HCT116 (cell line): Measurements from ENCODE around the gene FANCG. TPM values are rescaled to one million over a fixed set of nuclear protein-coding genes. Genes with fewer than 3 reads are reported as not detected.

Experiments used
- ATAC-seq: fragments of 200-7000 bp; cut with Tn5 transposase; 2 replicates; pipeline ENCODE4 v1.9.1; 2020; ENCODE audit warnings: mild to moderate bottlenecking, moderate library complexity
- BruUV-seq: library from RNA; stranded (reverse); fragments of 400-500 nt; replicated peaks from 2 replicates; lab custom pipeline; 2021; lab: Mats Ljungman, UMichigan
- CTCF ChIA-PET: fragments of 300-600 bp; sonication (Branson Sonifier 250); formaldehyde crosslinking; loops from one replicate; lab custom pipeline; 2021; ENCODE audit warnings: antibody characterized with exemption; lab: Charles Lee
- POLR2A ChIA-PET: fragments of 300-600, 350-600 bp; sonication (Branson Sonifier 250); formaldehyde crosslinking; loops from one replicate; lab custom pipeline; 2021; ENCODE audit warnings: antibody characterized with exemption; lab: Charles Lee
- RAD21 ChIA-PET, 2 experiments: fragments of 300-600 bp; sonication (Branson Sonifier 250); formaldehyde crosslinking; loops; one replicate each; lab custom pipeline; 2023; ENCODE audit warnings: low total read pairs in 2 of 2; ENCODE audit not compliant: uncharacterized antibody in 2 of 2, unreplicated experiment in 2 of 2, low non-redundant PET in 1 of 2; lab: Charles Lee
- DNase-seq: peaks from one replicate; pipeline ENCODE4 v3.0.0-alpha.2; 2010; ENCODE audit warnings: low read depth, low spot score
- H2AFZ ChIP-seq: fragments of 200-600 bp; shearing (Covaris generic), sonication (generic); 2 replicates; pipeline ENCODE4 v1.6.1; 2017; ENCODE audit warnings: low read depth, mixed run types, mixed read lengths, antibody characterized with exemption, low read length; ENCODE audit not compliant: poor library complexity, severe bottlenecking
- H3K27ac ChIP-seq: 2 replicates; pipeline ENCODE4 v1.5.1; 2012; ENCODE audit warnings: low read depth, low read length
- H3K27me3 ChIP-seq: fragments of 200-600 bp; sonication (generic); 2 replicates; pipeline ENCODE4 v1.6.1; 2016; ENCODE audit warnings: mixed run types, low read length, mixed read lengths; ENCODE audit not compliant: insufficient read depth
- H3K36me3 ChIP-seq, 2 experiments: fragments of 200-500 bp in 1 of 2; fragments of 200-600 bp in 1 of 2; sonication (Bioruptor generic) in 1 of 2; sonication (generic) in 1 of 2; 2 replicates each; pipeline versions ENCODE4 v1.5.1 to v1.6.1; 2014 to 2016; ENCODE audit warnings: low read length in 2 of 2, inconsistent platforms in 1 of 2, mixed read lengths in 1 of 2, mixed run types in 1 of 2; ENCODE audit not compliant: insufficient read depth in 2 of 2, control insufficient read depth in 1 of 2
- H3K4me1 ChIP-seq, 2 experiments: fragments of 200-600 bp in 1 of 2; sonication (generic) in 1 of 2; 2 replicates each; pipeline versions ENCODE4 v1.5.1 to v1.6.1; 2012 to 2017; ENCODE audit warnings: low read length in 2 of 2, inconsistent platforms in 1 of 2, mild to moderate bottlenecking in 1 of 2, mixed read lengths in 1 of 2, mixed run types in 1 of 2, moderate library complexity in 1 of 2; ENCODE audit not compliant: insufficient read depth in 2 of 2, control insufficient read depth in 1 of 2
- H3K4me2 ChIP-seq: fragments of 200-600 bp; sonication (generic); 2 replicates; pipeline ENCODE4 v1.6.1; 2017; ENCODE audit warnings: mixed run types, low read length, mixed read lengths
- H3K4me3 ChIP-seq, 2 experiments: fragments of 200-600 bp in 1 of 2; sonication (generic) in 1 of 2; replicated peaks in 1 of 2; 2 replicates each; pipeline ENCODE4 v1.5.1; 2011 to 2016; ENCODE audit warnings: low read length in 2 of 2, control low read depth in 1 of 2, low read depth in 1 of 2, mild to moderate bottlenecking in 1 of 2, mixed read lengths in 1 of 2, mixed run types in 1 of 2
- H3K79me2 ChIP-seq: fragments of 200-600 bp; sonication (generic); 2 replicates; pipeline ENCODE4 v1.6.1; 2017; ENCODE audit warnings: mild to moderate bottlenecking, mixed run types, low read length, moderate library complexity, mixed read lengths; ENCODE audit not compliant: insufficient read depth
- H3K9ac ChIP-seq: fragments of 200-600 bp; sonication (generic); 2 replicates; pipeline ENCODE4 v1.6.1; 2016; ENCODE audit warnings: low read length, mixed read lengths
- H3K9me2 ChIP-seq: fragments of 200-600 bp; sonication (generic), shearing (Covaris generic); 2 replicates; pipeline ENCODE4 v1.6.1; 2017; ENCODE audit warnings: mixed run types, mild to moderate bottlenecking, moderate library complexity; ENCODE audit not compliant: insufficient read depth
- H3K9me3 ChIP-seq, 2 experiments: fragments of 200-500 bp in 1 of 2; fragments of 200-600 bp in 1 of 2; sonication (Bioruptor generic) in 1 of 2; sonication (generic) in 1 of 2; 2 replicates each; pipeline ENCODE4 v1.6.1; 2014 to 2017; ENCODE audit warnings: low read length in 2 of 2, mixed read lengths in 2 of 2, inconsistent platforms in 1 of 2, low read depth in 1 of 2, mild to moderate bottlenecking in 1 of 2, mixed run types in 1 of 2, moderate library complexity in 1 of 2; ENCODE audit not compliant: control insufficient read depth in 1 of 2, insufficient read depth in 1 of 2
- H4K20me1 ChIP-seq: fragments of 200-600 bp; sonication (generic), shearing (Covaris generic); 2 replicates; pipeline ENCODE4 v1.6.1; 2017; ENCODE audit warnings: mixed run types, mild to moderate bottlenecking, moderate library complexity; ENCODE audit not compliant: insufficient read depth
- ATF3 ChIP-seq: IDR thresholded peaks from 2 replicates; pipeline ENCODE4 v1.6.1; 2012
- CBX3 ChIP-seq: IDR thresholded peaks from 2 replicates; pipeline ENCODE4 v1.6.1; 2012; ENCODE audit warnings: low read depth
- CTCF ChIP-seq, 3 experiments: fragments of 200-600 bp in 1 of 3; sonication (generic) in 1 of 3; IDR thresholded peaks in 2 of 3; conservative IDR thresholded peaks in 1 of 3; 2 replicates each; pipeline ENCODE4 v1.5.1; 2012 to 2017; ENCODE audit warnings: low read depth in 2 of 3, low read length in 2 of 3, antibody characterized with exemption in 1 of 3, borderline replicate concordance in 1 of 3, control low read depth in 1 of 3, mild to moderate bottlenecking in 1 of 3, mixed read lengths in 1 of 3, mixed run types in 1 of 3, moderate library complexity in 1 of 3; ENCODE audit not compliant: insufficient read depth in 1 of 3
- EZH2 ChIP-seq: fragments of 200-600 bp; sonication (generic); IDR thresholded peaks from 2 replicates; pipeline ENCODE4 v1.6.1; 2017; ENCODE audit warnings: antibody characterized with exemption, mixed run types
- EZH2phosphoT487 ChIP-seq: fragments of 200-600 bp; IDR thresholded peaks from 2 replicates; pipeline ENCODE4 v1.6.1; 2018; ENCODE audit warnings: antibody characterized with exemption, borderline replicate concordance
- FOSL1 ChIP-seq: IDR thresholded peaks from 2 replicates; pipeline ENCODE4 v1.6.1; 2012; ENCODE audit warnings: low read depth
- JUND ChIP-seq: IDR thresholded peaks from 2 replicates; pipeline ENCODE4 v1.6.1; 2012
- MAX ChIP-seq: IDR thresholded peaks from 2 replicates; pipeline ENCODE4 v1.6.1; 2012
- RAD21 ChIP-seq: IDR thresholded peaks from 2 replicates; pipeline ENCODE4 v1.6.1; 2012; ENCODE audit warnings: low read depth, mild to moderate bottlenecking
- TCF7L2 ChIP-seq: IDR thresholded peaks from 2 replicates; pipeline ENCODE4 v1.7.0; 2011; ENCODE audit warnings: borderline replicate concordance, inconsistent platforms; ENCODE audit not compliant: insufficient read depth, insufficient read length; ENCODE audit errors: extremely low read depth
- YY1 ChIP-seq: IDR thresholded peaks from 2 replicates; pipeline ENCODE4 v1.6.1; 2011; ENCODE audit warnings: low read length, low read depth, moderate library complexity, mild to moderate bottlenecking; ENCODE audit not compliant: insufficient replicate concordance; ENCODE audit errors: extremely low read depth
- ZBTB33 ChIP-seq: IDR thresholded peaks from 2 replicates; pipeline ENCODE4 v1.6.1; 2011; ENCODE audit warnings: mild to moderate bottlenecking, low read length, moderate library complexity; ENCODE audit not compliant: insufficient replicate concordance; ENCODE audit errors: extremely low read depth
- ZFX ChIP-seq: fragments of 450-650 bp; IDR thresholded peaks from 2 replicates; pipeline ENCODE4 v1.6.1; 2017
- intact Hi-C: fragments of 100-400 bp; cut with micrococcal nuclease; formaldehyde crosslinking; loops from 2 replicates; pipeline ENCODE4 v1.10.0; 2022
- total RNA-seq: library from RNA; stranded (reverse); gene quantifications from one replicate; pipeline ENCODE4 v1.2.1, GENCODE V29; 2021; ENCODE audit not compliant: unreplicated experiment

FANCG gene
- total RNA-seq, 1 experiment from 2014 or later = 82.3 TPM

GRCh38 chr9:35079041-35079425, 709 bp downstream of the FANCG start (continued):
- TF ChIP-seq ZBTB33 = no peak

GRCh38 chr9:35078066-35078465, 1.7 kb downstream of the FANCG start:
- DNase-seq (no peak), ATAC-seq (no peak)
- ChIA-PET CTCF (no interaction called here), RAD21 (interaction anchor here in 1 of 2 experiments (0.7 kb wide), 1 partner anchor 24 kb away, joined by 3 read pairs; no protein-coding TSS in a partner anchor), POLR2A (no interaction called here)
- no TSS peak for BruUV-seq
- Histone ChIP-seq H2AFZ (no peak overlapping the region), H4K20me1 (no peaks in the 10 kb centered on the region), H3K4me3 (peak overlapping the region; percentile 91 to 94), H3K9me2 (no peaks in the 10 kb centered on the region), H3K79me2 (peaks cover 35% of the 10 kb centered on the region), H3K4me1 (peaks cover 14 to 27% of the 10 kb centered on the region in 2 experiments), H3K27me3 (no peaks in the 10 kb centered on the region), H3K9me3 (no peaks in the 10 kb centered on the region), H3K27ac (no peak overlapping the region), H3K9ac (peak overlapping the region; percentile 92), H3K4me2 (peak overlapping the region; percentile 92), H3K36me3 (peaks cover 2 to 34% of the 10 kb centered on the region in 2 experiments; a peak in 2 of 4 replicates)
- intact Hi-C loops = no loop called here
- TF ChIP-seq ATF3 = no peak
- TF ChIP-seq EZH2 = no peak
- no peak for TF ChIP-seq MAX
- no peak for TF ChIP-seq EZH2phosphoT487
- TF ChIP-seq RAD21 = no peak
- no peak for TF ChIP-seq FOSL1
- no peak for TF ChIP-seq YY1
- TF ChIP-seq ZFX = no peak
- no peak for TF ChIP-seq CBX3
- no peak for TF ChIP-seq JUND
- TF ChIP-seq TCF7L2 = no peak
- TF ChIP-seq CTCF (IDR thresholded peaks at IDR 0.05 in 2 of 3, conservative IDR thresholded peaks at IDR 0.05 in 1 of 3; ENCODE audit: borderline replicate concordance in 1 of 3, insufficient read depth in 1 of 3, low read depth in 2 of 3, low read length in 2 of 3) = no peak
